Transverse colon (tissue), 4 donors: ENCODE data around the gene KIF25.

ENCODE experiments used
- POLR2A ChIP-seq: fragments of 450-650 bp; IDR thresholded peaks from one replicate; pipeline ENCODE4 v1.6.1; 2016; ENCODE audit warnings: antibody characterized with exemption, mild to moderate bottlenecking, moderate library complexity
- POLR2AphosphoS5 ChIP-seq, 3 donors: sonication (generic); formaldehyde crosslinking; IDR thresholded peaks; one replicate each; pipeline ENCODE4 v1.6.1; 2016; ENCODE audit warnings: antibody characterized with exemption in 3 of 3
- TF ChIP-seq, protein P1 (sequence below), 5 experiments: fragments of 200-600 bp in 3 of 5; fragments of 450-650 bp in 2 of 5; sonication (generic) in 3 of 5; IDR thresholded peaks; 1 replicate in 2 of 5; 2 replicates in 3 of 5; pipeline ENCODE4 v1.5.1; 2016 to 2017; ENCODE audit warnings: antibody characterized with exemption in 5 of 5, inconsistent platforms in 3 of 5, mild to moderate bottlenecking in 2 of 5, moderate library complexity in 1 of 5

DNA sequence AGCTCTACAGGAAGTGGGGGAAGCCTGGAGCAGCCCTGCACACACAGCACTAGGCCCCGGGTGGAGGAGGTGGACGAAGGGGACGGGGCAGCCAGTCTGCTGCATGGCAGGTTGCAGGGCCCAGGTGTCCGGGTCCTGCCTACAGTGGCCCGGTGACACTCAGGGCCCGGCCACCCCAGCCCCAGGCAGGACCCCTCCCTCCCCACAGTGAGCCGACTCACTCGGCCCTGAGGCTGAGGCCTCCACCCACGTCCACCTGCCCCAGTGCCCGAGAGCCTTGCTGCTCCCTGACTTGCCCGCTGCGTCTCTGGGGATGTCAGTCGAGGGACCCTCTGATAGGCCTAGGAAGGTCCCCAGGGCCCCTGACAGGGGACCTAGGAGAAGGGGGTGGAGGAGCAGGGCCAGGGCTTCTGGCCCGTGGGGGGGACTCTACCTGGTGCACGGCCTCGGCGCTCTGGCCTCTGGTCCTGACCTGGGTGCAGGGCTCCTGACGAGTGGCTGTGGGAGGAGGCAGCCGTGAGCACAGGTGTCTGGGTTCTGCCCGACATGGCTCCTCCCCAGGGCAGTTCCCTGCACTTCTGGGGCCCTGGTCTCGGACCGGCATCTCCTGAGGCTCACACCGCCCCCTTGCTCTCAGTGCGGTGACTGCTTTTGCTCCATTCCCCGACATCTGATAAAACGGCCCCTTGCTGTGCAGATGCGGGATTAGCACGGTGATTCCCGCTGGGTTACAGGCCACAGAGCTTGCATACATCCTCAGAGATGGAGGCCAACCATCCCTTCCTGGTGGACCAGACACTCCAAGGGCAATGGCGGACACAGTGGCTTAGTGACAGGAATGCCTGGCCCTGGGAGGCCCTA, 61.5 kb downstream of the KIF25 start:
- TF ChIP-seq, protein P1, sequence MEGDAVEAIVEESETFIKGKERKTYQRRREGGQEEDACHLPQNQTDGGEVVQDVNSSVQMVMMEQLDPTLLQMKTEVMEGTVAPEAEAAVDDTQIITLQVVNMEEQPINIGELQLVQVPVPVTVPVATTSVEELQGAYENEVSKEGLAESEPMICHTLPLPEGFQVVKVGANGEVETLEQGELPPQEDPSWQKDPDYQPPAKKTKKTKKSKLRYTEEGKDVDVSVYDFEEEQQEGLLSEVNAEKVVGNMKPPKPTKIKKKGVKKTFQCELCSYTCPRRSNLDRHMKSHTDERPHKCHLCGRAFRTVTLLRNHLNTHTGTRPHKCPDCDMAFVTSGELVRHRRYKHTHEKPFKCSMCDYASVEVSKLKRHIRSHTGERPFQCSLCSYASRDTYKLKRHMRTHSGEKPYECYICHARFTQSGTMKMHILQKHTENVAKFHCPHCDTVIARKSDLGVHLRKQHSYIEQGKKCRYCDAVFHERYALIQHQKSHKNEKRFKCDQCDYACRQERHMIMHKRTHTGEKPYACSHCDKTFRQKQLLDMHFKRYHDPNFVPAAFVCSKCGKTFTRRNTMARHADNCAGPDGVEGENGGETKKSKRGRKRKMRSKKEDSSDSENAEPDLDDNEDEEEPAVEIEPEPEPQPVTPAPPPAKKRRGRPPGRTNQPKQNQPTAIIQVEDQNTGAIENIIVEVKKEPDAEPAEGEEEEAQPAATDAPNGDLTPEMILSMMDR (IDR thresholded peaks at IDR 0.05), result no peak
- TF ChIP-seq POLR2A, result no peak
- no peak for TF ChIP-seq POLR2AphosphoS5 (IDR thresholded peaks at IDR 0.05)
